HG02623 (cell line): Measurements from ENCODE around the gene ARNT2.

Experiments used
- ATAC-seq: cut with Tn5 transposase; IDR thresholded peaks from one replicate; pipeline ENCODE4 v1.9.1; 2021; ENCODE audit warnings: moderate library complexity; ENCODE audit not compliant: unreplicated experiment

The ARNT2 gene

GRCh38 chr15:80550219-80550907, 146.2 kb downstream of the ARNT2 start:
- no peak for ATAC-seq

DNA sequence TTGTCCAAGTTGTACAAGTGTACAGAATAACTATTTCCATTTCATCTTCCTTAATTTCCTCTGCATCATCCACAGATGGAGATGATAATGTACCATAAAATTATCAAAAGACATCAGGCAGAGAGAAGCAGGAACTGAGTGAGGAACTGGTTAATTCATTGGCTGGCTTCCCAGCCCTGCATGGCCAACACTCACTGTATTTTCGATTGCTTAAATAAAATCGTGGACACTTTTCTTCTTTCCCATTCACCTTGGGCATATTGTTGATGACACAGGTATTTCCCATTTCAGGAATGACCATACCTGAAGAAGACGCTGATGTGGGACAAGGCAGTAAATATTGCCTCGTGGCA, 146.7 kb downstream of the ARNT2 start:
- no peak for ATAC-seq

DNA sequence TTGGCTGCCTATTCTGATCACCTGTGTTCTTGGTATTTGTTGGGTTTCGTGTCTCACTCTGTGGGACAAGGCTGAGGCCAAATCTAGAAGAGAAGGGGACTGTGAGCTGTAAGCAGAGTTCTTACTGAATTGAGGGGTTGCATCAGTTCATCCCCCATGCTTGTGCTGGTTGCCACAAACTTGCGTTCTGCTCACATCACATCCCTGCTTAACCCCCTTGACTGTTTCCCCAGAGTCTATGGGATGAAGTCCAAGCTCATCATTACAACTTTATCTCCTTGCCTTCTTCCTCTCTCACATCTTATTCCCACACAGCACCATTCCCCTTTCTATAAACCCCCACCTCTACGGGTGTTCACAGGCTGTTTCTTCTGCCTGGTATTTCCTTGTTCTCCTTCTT, 147.2 kb downstream of the ARNT2 start:
- ATAC-seq, result no peak

- ATAC-seq, result no peak
Measured at GRCh38 chr15:80554560-80554959, 150.4 kb downstream of the ARNT2 start.

DNA sequence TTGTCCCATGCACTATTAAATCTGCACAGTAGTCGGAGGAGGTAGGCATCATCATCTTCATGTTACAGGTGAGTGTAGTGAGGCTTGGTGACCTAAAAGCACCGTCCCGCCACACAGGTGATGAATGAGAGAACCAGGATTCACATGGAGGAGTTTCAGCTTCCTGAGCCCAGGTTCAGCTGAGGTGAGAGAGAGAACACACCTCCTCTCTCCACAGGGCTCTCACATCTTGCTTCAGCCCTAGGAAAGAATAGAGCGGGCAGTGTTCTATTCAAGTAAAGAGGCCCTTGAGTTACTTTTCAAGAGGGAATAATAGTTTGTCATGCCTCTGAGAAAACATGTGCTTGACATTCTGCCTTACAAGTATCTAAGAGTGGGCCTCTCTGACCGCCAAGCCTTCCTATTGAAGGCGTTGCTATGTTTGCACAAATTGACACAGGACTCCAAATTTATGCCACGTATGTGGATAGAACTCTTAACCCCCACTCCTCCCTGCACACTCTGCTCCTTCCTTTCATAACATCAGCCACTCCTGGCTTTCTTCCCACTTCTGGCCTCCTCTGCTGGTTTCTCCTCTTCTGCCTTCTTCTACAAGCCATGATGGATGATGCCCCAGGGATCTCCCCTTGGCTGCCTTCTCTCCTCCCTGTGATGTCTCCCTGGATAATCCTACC, 152.6 kb downstream of the ARNT2 start:
- ATAC-seq, result no peak

DNA sequence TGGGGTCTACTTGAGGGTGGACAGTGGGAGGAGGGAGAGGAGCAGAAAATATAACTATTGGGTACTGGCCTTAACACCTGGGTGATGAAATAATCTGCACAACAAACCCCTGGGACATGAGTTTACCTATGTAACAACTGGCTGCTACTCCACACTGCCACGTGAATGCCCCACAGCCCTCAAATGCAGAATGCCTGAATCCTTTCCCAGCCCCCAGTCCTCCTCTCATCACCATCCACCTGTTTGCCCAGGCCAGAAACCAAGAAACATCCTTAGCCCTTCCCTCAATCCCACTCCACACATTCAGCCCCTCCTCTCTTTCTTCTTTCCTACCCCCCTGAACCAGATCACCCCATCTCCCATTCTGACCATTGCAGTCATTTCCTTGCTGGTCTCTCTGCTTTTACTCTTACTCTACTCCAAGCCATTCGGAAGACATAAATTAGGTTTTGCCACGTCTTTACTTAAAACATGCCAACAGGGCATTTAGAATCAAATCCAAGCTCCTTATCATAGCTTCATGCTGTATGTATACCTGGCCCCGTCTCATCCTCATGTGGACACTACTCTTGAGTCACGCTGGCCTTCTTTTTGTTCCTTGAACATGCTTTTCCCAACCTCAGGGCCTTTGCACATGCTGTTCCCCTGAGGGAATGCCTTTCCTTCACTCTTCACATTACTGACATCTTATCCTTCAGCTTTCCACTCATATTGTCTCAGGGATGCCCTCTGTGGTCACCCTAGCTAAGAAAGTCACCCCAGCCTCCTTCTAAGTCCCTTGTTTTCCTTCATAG, 153.5 kb downstream of the ARNT2 start:
- ATAC-seq, result no peak

- ATAC-seq, result no peak
Measured at GRCh38 chr15:80558631-80559319, 154.6 kb downstream of the ARNT2 start.

DNA sequence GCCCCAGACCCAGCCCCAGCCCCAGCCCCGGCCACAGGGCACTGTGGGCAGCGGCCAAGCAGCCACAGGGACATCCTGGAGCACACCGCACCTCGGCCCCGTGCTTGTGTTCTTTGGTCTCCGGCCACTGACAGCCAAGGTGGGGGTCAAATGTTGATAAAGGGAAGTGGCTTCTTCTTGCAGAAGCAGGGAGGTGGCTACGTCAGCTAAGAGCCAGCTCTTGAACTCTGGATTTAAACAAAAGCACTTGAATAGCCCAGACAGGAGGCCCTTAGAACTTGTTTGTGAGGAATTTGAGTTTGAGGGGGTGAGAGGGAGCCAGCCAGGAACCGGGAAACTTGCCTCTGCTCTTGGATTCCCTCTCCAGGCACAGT, 155.1 kb downstream of the ARNT2 start:
- ATAC-seq, result no peak

GRCh38 chr15:80559761-80560160, 155.6 kb downstream of the ARNT2 start:
- ATAC-seq, result no peak

- no peak for ATAC-seq
Measured at GRCh38 chr15:80560601-80561400, 156.6 kb downstream of the ARNT2 start.

GRCh38 chr15:80561500-80561899, 157.3 kb downstream of the ARNT2 start:
- ATAC-seq, result no peak

GRCh38 chr15:80562033-80562432, 157.9 kb downstream of the ARNT2 start:
- ATAC-seq, result no peak

DNA sequence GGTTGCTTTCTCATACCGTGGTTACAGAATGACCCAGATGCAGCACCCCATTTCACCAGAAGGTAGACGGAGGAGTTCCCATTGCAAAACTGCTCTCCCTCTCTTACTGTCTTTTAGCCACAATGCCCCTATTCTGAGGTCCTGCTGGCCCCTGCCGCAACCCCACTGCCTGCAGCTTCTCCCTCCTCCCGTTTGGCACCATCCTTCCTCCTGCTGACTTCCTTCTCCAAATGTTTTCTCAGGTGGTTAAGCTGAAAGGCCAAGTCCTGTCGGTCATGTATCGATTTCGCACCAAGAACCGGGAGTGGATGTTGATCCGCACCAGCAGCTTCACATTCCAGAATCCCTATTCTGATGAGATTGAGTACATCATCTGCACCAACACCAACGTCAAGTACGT, 158.7 kb downstream of the ARNT2 start:
- no peak for ATAC-seq

- no peak for ATAC-seq
Measured at GRCh38 chr15:80563372-80563997, 159.3 kb downstream of the ARNT2 start.

DNA sequence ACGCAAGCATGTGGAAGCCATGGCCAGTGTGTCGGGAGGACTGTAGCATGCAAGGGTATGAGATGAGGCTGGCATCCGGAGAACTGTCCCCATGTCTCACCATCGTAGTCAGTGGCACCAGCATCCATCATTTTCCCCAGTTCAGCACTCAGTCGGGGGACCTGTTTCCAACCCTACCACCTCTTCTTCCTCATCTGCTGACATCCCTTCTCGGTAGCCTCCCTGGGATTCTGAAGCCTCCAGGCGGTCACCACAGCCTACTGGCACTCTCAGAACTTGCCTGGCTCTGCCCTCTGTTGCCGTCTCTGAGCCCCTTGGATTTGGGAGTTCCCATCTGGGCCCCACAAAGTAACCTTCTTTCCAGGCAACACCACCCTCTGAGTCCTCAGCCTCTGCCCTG, 159.9 kb downstream of the ARNT2 start:
- no peak for ATAC-seq

GRCh38 chr15:80565398-80565797, 161.2 kb downstream of the ARNT2 start:
- no peak for ATAC-seq

GRCh38 chr15:80565988-80566387, 161.8 kb downstream of the ARNT2 start:
- ATAC-seq, result no peak

DNA sequence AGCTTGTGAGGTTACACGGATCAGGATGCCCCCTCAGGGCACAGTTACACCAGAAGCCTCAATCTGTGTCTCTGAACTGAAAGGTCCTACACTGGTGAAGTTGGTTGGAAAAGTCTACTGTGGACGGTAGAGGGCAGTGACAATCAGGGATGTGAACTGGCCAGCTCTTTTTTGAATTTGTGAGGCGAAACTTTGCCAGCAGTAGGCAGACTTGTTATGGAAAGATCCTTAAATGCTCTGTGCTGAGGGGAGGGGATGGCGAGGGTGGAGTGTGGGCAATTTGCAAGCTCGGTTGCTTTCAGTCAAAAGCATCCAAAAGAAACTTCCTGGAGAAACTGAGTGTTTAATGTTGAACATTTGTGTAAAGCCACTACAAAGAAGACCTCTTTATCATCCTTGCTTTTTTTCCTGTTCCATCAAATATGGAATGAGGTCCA, 163.6 kb downstream of the ARNT2 start:
- ATAC-seq, result no peak

DNA sequence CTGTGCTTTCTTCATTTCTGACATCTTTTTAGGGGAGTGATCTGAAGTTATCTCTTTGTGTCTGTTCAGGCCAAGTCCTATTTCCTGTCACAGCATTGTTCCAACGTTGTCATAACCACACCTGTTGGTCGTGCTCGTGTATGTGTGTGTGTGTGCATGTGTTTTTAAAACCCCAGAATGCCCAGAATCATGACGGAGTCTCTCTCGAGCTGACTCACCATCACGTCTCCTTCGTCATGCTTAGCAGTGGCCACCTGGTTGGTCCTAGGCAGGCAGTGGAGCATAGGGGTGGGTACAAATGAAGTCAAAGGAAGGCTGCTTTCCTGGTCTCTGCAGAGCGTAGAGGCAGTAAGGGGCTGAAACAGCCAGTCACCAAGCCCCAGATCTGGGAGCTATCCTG, 164.1 kb downstream of the ARNT2 start:
- no peak for ATAC-seq
